HG03175 (cell line): Measurements from ENCODE around the gene BHLHA15.
A peak's percentile ranks its signal among the peaks of the same experiment; 100 is the strongest.

Source experiments
- ATAC-seq: cut with Tn5 transposase; IDR thresholded peaks from one replicate; pipeline ENCODE4 v1.9.1; 2021; ENCODE audit warnings: mild to moderate bottlenecking, moderate library complexity; ENCODE audit not compliant: unreplicated experiment

The BHLHA15 gene

DNA sequence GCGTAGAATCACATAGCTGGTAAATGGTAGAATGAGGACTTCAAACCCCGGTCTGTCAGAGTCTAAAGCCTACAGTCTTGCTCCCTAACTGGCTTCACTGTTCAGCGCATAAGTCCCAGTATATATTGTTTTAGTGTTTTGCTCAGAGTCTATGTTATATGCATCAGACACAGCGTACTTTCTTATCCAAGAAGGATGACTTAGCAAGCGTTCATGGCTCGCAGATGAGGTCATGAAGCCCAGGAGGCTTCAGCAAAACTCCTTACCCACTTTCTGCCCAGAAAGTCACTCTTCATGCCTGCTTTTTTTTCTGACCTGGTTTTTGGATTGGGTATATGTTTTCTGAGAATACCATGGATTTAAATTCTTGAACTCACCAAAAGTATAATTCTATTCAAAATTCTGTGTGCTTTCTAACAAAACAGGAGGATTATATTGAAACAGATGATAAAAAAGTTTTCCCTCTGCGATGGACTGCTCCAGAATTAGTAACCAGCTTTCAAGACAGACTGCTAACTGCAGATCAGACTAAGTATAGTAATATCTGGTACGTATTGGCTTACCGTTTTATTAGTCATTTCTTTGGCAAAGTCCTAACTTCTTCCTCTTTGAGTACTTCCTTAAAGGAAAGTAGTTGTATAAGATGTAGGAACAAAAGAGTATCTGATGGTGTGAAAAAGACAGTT lies 24.6 kb upstream of the BHLHA15 start:
- ATAC-seq = no peak

DNA sequence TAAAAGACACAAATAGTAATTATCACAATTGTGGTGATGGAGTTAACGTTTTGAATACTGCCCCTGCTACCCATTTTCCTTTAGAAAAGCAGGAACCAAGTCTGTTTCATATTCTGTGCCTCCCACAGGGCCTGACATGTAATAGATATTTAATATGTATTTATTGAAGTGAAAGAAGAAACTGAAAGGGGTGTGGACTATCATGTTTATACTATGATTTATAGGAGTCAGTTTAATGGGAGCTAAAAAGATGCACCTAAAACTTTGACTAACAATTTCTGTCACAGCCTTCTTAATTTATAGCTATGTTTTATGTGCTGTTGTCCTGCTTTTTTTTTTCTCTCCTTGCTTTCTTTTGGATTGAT lies 24.1 kb upstream of the BHLHA15 start:
- no peak for ATAC-seq

DNA sequence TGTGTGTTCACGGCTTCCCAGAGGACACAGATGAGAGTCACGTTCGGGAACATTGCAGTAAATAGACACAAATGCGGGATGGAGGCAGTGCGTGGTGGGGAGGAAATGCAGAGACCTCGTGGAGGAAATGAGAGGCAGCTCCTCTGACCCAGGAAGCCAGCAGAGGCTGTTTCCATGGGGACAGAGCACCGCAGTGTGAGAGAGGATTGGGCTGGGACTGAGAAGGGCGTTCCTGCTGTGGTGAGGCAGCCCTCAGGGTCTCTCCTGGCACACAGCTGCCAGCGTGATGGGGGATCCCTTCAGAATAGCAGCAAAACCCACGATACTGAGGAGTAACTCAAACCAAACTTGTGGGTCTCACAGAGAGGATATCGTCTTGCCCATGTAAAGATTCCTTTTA lies 21.7 kb upstream of the BHLHA15 start:
- ATAC-seq = no peak

DNA sequence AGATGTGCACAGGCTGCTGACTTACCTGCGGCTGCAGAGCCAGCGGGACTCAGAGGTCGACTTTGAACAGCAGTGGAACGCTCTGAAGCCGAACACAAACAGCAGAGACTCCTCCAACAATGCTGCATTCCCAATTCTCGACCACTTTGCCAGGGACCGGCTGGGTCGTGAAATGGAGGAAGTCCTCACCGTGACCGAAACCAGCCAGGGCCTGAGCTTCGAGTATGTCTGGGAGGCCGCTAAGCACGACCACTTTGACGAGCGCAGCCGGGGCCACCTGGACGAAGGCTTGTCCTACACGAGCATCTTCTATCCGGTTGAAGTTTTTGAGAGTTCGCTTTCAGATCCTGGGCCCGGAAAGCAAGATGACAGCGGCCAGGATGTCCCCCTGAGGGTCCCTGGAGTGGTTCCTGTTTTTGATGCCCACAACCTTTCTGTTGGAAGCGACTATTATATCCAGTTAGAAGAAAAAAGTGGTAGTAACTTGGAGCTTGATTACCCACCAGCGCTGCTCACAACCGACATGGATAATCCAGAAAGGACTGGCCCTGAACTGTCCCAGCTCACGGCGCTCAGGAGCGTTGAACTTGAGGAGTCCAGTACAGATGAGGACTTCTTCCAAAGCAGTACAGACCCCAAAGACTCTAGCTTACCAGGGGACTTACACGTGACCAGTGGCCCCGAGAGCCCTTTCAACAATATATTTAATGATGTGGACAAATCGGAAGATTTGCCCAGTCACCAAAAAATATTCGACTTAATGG lies 19.4 kb upstream of the BHLHA15 start:
- no peak for ATAC-seq

DNA sequence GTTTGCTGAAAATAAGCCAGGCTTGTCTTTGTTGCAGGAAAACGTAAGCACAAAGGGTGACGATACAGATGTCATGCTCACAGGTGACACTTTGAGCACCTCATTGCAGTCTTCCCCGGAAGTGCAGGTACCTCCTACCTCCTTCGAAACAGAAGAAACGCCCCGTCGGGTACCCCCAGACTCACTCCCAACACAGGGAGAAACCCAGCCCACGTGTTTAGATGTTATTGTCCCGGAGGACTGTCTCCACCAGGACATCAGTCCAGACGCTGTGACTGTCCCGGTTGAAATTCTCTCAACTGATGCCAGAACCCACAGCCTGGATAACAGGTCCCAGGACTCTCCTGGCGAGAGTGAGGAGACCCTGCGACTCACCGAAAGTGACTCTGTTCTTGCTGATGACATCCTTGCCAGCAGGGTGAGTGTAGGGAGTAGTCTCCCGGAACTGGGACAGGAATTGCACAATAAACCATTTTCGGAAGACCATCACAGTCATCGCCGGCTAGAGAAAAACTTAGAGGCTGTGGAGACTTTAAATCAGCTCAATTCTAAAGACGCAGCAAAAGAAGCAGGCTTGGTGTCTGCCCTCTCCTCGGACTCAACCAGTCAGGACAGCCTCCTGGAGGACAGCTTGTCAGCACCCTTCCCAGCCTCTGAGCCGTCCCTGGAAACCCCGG lies 18.3 kb upstream of the BHLHA15 start:
- no peak for ATAC-seq

DNA sequence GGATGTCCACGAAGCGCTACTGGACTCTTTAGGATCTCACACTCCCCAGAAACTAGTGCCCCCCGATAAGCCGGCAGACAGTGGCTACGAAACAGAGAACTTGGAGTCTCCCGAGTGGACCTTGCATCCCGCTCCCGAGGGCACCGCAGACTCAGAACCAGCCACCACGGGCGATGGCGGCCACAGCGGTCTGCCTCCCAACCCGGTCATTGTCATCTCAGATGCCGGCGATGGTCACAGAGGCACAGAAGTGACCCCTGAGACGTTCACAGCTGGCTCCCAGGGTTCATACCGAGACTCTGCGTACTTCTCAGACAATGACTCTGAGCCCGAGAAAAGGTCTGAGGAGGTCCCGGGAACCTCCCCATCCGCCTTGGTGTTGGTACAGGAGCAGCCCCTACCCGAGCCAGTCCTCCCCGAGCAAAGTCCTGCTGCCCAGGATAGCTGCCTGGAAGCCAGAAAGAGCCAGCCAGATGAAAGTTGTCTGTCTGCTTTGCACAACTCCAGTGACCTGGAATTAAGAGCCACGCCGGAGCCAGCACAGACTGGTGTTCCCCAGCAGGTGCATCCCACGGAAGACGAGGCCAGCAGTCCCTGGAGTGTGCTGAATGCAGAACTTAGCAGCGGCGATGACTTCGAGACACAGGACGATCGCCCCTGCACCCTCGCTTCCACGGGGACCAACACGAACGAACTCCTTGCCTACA lies 17.6 kb upstream of the BHLHA15 start:
- no peak for ATAC-seq

DNA sequence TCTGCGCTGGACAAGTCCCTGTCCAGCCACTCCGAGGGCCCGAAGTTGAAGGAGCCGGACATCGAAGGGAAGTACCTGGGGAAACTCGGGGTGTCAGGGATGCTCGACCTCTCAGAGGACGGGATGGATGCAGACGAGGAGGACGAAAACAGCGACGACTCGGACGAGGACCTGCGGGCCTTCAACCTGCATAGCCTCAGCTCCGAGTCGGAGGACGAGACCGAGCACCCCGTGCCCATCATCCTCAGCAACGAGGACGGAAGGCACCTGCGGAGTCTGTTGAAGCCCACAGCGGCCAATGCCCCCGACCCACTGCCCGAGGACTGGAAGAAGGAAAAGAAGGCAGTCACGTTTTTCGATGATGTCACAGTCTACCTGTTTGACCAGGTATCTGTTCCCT lies 17.1 kb upstream of the BHLHA15 start:
- ATAC-seq = no peak

DNA sequence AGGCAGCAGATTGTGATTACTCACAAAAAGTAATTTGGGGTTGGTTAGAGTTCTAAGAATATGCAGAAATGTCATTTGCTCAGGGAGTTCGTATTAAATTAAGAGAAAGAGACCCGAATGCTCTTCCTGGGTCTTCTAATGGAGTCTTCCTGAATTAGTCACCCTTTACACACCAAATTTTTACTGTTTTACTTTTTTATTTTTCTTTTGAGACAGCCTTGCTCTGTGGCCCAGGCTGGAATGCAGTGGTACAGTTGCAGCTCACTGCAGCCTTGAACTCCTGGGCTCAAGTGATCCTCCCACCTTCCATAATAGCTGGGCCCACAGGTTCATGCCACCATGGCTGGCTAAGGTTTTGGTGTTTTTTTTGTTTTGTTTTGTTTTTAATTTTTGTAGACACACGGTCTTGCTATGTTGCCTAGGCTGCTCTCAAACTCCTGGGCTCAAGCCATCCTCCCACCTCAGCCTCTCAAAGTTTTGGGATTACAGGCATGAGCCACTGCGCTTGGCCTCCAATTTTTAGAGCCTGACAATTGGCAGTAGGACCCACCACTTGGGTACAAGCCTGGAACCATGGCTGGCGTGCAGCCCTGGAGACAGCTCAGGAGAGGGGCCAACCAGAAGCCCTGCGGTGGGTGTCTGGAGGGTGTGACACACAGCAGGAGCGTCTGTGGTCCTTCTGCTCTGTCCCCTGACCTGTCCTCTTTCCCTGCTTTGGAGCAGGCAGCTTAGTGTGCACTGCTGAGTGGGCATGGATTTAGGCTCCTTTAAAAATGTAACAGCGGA lies 16.4 kb upstream of the BHLHA15 start:
- no peak for ATAC-seq

DNA sequence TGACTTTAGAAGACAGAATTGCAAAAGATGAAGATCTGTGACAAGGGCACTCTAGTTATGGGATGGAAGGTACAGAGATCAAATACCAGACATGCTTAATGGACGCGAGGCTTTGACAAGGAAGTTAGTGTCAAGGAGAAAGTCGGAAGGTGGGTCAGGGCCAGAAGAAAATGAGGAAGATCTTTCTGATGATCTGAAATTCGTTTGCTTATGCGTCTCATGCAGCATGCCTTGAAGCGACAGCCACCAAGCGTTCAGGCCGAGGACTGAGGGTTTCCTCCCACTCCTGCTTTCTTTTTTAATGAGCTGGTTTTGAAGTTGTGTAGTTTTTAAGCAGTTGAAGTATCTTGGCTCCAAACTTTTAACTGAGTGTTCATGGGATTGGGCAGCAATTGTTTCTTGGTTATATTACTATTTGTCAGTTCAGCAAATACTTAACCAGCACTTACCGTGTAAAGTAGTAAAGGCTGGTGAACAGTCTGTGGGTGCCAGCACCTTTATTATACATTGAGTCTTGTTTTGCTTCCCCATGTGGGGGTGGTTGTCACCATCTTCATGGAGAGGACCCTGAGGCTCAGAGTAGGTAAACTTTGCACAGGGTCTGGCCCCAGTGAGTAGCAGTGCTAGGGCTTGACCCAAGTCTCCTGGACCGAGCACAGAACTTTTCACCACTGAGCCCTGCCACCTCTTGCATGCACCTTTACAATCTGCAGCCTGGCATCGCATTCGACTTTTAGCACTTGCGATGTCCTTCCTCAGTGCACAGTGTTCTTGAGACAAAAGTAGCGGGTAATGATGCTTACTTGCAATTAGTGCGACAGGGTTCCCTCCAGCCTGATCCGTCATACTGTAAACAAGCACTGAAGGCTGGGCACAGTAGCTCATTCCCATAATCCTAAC lies 14.3 kb upstream of the BHLHA15 start:
- no peak for ATAC-seq

DNA sequence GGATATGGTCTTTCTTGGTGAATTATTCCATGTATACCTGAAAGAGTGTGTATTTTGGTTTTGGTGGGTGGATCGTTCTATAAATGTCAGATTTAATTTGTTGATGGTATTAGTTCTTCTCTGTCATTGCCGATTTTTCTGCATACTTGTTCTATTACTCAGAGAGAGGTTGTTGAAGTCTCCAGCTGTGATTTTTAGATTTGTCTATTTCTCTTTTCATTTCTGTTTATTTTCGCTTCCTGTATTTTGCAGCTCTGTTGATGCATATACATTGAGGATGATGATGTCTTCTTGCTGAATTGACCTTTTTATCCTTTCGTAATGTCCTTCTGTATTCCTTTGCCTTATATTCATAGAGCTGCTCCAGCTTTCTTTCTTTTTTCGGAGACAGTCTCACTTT lies 12.1 kb upstream of the BHLHA15 start:
- no peak for ATAC-seq

DNA sequence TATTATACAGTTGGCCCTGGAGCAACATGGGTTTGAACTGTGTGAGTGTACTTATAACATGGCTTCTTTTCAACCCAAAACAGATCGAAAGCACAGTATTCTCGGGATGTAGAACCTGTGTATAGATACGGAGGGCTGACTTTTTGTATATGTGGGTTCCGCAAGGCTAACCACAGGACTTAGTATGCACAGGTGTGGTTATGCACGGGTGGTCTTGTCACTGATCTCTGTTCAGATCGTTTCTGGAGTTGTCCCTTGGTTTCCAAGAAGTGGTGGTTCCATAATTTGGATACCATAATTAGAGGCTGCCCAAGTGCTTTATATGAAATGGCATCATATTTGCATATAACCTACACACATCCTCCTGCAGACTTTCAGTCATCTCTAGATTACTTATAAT lies 10.9 kb upstream of the BHLHA15 start:
- peak; percentile 34 for ATAC-seq

DNA sequence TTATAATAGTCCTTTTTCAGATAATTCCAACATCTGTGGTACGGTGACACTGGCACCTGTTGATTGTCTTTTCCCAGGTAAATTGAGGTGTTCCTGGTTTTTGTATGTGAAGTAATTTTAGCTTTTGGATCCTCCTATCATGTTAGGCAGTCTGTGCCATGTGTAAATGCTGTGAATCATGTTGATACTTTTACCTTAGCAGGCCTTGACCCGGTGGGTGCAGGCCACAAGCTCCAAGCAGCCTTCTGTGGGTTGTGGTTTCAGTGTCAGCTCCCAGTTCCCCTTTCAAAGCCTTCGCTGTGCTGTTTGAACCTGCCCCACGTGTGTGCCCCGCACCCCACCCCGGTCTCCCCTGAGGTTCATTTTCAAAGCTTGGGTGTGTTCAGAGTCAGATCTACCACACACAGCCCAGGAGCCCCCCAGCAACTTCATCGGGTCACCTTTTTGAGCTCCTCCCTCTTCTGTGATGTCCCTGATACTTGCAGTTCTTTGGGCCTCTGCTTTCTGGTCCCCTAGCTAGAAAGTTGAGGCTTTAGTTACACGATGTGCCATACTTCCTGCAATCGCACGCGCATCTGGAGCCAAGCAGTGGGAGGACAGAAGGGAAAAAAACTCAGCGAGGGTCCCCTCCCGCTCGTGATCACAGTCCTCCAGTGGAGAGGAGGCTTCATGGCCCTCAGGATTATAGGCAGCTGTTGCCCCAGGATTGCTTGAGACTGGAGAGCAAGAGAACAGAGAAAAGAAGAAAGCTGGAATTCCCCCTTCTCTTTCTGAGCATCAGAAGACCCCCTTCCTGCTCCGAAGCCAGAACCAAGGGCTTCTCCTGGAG lies 8.7 kb upstream of the BHLHA15 start:
- peak; percentile 96 for ATAC-seq

DNA sequence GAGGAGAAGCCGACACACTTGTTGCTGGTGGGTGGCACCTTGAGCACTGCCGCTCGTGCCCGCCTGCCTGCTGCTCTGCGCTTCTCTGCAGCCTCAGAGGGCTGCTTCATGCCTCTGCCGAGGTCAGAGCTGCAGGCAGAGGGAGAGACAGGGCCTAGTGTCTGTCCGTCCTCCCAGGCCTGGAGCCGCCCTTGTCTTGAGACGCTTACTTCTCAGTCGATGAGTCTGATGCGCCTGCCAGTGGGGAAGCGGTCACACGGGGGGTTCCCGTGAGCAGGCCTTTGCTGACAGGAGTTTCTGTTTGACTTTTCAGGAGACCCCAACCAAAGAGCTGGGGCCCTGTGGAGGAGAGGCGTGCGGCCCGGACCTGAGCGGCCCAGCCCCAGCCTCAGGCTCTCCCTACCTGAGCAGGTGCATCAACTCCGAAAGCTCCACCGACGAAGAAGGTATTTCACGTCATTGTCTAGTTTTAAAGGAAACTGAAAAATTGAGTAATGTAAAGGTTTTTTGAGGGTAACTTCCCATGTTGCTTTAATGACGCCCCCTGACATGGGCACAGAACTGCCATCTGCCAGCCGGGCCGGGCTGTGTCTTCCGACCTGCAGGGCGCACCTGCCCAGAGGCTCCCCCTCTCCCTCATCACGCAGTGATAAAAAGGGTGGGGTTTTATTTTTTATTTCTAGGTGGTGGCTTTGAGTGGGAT lies 7.8 kb upstream of the BHLHA15 start:
- peak; percentile 30 for ATAC-seq

DNA sequence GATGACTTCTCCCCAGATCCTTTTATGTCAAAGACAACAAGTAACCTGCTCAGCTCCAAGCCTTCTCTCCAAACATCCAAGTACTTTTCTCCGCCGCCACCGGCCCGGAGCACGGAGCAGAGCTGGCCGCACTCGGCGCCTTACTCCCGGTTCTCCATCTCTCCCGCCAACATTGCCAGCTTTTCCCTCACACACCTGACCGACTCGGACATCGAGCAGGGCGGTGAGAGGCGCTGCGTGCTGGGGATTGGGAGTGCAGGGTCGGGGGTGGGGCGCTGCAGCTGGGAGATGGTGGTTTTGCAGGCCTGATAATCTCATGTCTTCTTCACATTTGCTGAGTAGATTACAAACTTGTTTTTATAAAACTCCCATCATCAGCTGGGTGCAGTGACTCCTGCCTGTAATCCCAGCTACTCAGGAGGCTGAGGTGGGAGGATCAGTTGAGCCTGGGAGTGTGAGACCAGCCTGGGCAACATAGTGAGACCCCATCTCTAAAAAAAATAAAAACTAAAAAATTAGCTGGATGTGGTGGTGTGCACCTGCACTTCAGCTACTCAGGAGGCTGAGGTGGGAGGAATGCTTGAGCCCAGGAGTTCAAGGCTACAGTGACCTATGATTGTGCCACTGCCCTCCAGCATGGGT lies 7.2 kb upstream of the BHLHA15 start:
- no peak for ATAC-seq

DNA sequence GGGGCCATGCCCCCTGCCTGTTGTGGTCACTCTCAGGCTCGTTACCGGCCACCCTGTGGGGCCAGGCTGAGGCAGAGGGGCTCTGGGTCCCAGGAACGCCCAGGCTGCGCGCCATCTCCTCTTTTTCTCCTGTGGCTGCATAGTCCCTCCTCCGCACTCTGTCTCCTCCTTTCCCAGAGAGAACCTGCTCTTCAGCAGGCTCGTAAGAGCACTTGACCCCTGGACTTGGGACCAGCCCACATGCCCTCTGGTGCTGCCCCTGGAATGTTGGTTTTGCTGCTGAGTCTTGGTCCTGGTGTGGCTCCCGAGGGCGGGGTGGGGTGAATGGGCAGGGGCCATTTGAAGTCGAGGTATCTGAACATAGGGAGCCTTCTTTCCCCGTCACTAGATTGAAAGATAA lies 6.6 kb upstream of the BHLHA15 start:
- ATAC-seq = no peak

DNA sequence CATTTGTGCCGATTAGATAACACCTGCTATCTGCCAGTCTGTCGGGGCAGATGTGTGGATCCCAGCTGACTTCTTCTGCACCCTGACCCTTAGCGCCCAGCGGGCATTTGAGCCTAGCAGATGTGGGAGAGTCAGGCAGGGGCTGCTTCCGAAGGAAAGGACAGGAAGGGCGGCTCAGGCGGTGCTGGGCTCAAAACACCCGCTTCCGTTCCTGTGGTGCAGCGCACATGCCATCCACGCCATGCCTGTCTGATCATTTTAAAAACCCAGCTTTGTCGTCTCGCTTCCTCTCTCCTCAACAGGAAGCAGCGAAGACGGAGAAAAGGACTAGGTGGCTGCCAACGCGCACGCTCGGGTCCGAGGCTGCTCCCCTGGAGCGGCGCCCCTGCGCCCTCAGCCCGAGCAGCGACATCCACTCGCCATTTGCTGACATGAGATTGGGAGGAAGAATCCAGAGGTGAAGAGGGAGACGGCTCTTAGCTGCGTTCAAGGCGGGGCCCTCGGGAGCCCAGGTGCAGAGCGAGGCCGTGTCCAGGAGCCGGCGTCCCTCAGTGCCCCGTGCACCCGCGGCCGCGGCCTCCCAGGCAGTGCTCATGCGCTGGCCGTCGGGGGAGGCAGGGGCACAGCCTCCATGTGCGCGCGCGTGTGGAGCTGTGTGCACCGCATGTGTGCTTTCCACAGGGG lies 5.9 kb upstream of the BHLHA15 start:
- ATAC-seq = no peak
